GM12878 (cell line): ENCODE results near the gene UBAC2. TPM values are rescaled to one million over a fixed set of nuclear protein-coding genes. Genes with fewer than 3 reads are reported as not detected.

Source experiments
- KAT2A ChIP-seq: conservative IDR thresholded peaks from 2 replicates; pipeline ENCODE4 v1.6.1; 2011; ENCODE audit warnings: low read depth, low read length; ENCODE audit not compliant: control insufficient read depth
- MTA3 ChIP-seq: IDR thresholded peaks from 2 replicates; pipeline ENCODE4 v1.6.1; 2012; ENCODE audit warnings: low read length, inconsistent platforms, borderline replicate concordance
- MYC ChIP-seq: IDR thresholded peaks from 2 replicates; pipeline ENCODE4 v1.6.1; 2011; ENCODE audit warnings: mild to moderate bottlenecking, low read length, moderate library complexity, inconsistent platforms; ENCODE audit not compliant: insufficient read depth, insufficient replicate concordance, insufficient read length, severe bottlenecking
- RAD21 ChIP-seq: IDR thresholded peaks from 2 replicates; pipeline ENCODE4 v1.6.1; 2011; ENCODE audit warnings: mild to moderate bottlenecking, low read depth, low read length, moderate library complexity; ENCODE audit not compliant: insufficient read depth
- RUNX3 ChIP-seq: IDR thresholded peaks from 2 replicates; pipeline ENCODE4 v1.6.1; 2012; ENCODE audit warnings: low read length, inconsistent platforms
- SMAD5 ChIP-seq: IDR thresholded peaks from 2 replicates; pipeline ENCODE4 v1.6.1; 2016; ENCODE audit warnings: antibody characterized with exemption, low read depth
- SUZ12 ChIP-seq: fragments of 200-600 bp; sonication (generic); IDR thresholded peaks from one replicate; pipeline ENCODE4 v1.6.1; 2018; ENCODE audit warnings: antibody characterized with exemption, mild to moderate bottlenecking; ENCODE audit not compliant: unreplicated experiment
- TCF3 ChIP-seq: IDR thresholded peaks from 2 replicates; pipeline ENCODE4 v1.6.1; 2012; ENCODE audit warnings: low read depth, mild to moderate bottlenecking, low read length, borderline replicate concordance; ENCODE audit not compliant: insufficient read depth
- ZNF217 ChIP-seq: fragments of 450-650 bp; IDR thresholded peaks from 2 replicates; pipeline ENCODE4 v1.6.1; 2017; ENCODE audit warnings: antibody characterized with exemption, mild to moderate bottlenecking
- ZNF622 ChIP-seq: fragments of 450-650 bp; IDR thresholded peaks from 2 replicates; pipeline ENCODE4 v1.6.1; 2017; ENCODE audit warnings: mild to moderate bottlenecking, inconsistent platforms
- polyA plus RNA-seq, 11 experiments: library from polyadenylated mRNA; depleted of rRNA in 4 of 11; unstranded in 6 of 11; stranded (reverse) in 5 of 11; fragments of >200 nt; fragmentation: Nextera tagmentation in 4 of 11; fragmentation: Illumina TruSeq in 1 of 11; extraction: Ambion mirVana in 4 of 11; extraction: Trizol in 1 of 11; gene quantifications; 1 replicate in 1 of 11; 2 replicates in 10 of 11; pipeline versions ENCODE4 v1.2.1 to v1.2.3, GENCODE V29; 2011 to 2016; ENCODE audit warnings: inconsistent platforms in 2 of 11, missing spikeins in 2 of 11, low read depth in 1 of 11
- total RNA-seq, 4 experiments: library from RNA; depleted of rRNA in 3 of 4; stranded (reverse); fragments of >200 nt in 3 of 4; fragmentation: Illumina TruSeq in 1 of 4; extraction: Trizol in 1 of 4; gene quantifications; 2 replicates each; pipeline versions ENCODE4 v1.2.1 to v1.2.3, GENCODE V29; 2013 to 2021
- TF ChIP-seq, protein P1 (sequence below): fragments of 450-650 bp; formaldehyde crosslinking; IDR thresholded peaks from 2 replicates; pipeline ENCODE4 v1.4.0; 2022; ENCODE audit warnings: mild to moderate bottlenecking, moderate library complexity
- TF ChIP-seq, protein P2 (sequence below): fragments of 450-650 bp; IDR thresholded peaks from 2 replicates; pipeline ENCODE4 v1.6.1; 2017; ENCODE audit warnings: mild to moderate bottlenecking, low read depth, inconsistent platforms; ENCODE audit not compliant: poor library complexity, severe bottlenecking
- TF ChIP-seq, protein P3 (sequence below): IDR thresholded peaks from 2 replicates; pipeline ENCODE4 v1.6.1; 2011; ENCODE audit warnings: borderline replicate concordance, low read depth, mild to moderate bottlenecking, moderate library complexity, mixed read lengths, low read length; ENCODE audit not compliant: insufficient read depth; ENCODE audit errors: extremely low read length
- TF ChIP-seq, protein P4 (sequence below): fragments of 450-650 bp; IDR thresholded peaks from 2 replicates; pipeline ENCODE4 v1.6.1; 2018; ENCODE audit warnings: mild to moderate bottlenecking, low read depth, moderate library complexity; ENCODE audit not compliant: partially characterized antibody
- TF ChIP-seq, protein P5 (sequence below): IDR thresholded peaks from 2 replicates; pipeline ENCODE4 v1.6.1; 2012; ENCODE audit warnings: improper control_type of control experiment, low read depth, low read length; ENCODE audit not compliant: insufficient replicate concordance

UBAC2 gene
- total and polyA plus RNA-seq, 10 of the 15 experiments (the other 5 are each of a cell fraction or from before 2014, with no cell fraction given): 3.0 to 54.6 (median 17.4) TPM

DNA sequence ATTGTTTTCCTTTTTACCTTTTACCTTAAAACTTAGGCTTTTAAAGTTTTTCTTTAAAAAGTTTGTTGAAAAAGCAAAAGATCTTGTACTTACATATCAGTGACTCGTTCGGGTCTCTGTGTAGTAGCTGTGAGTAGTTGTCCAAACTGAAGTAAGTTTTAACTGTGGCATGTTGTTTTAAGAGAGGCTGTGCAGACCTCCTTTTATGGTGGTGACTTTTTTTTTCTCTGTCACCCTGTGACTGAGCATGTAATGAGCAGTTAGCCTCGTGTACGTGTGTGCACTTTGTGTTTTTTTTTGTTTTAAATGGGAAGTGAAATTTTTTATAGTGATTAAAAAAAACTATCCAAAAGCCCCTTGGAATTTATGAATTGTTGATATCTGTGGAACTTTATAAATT is 106.6 kb downstream of the UBAC2 start, which contains the start of gene GPR183 (continued):
- TF ChIP-seq, protein P1, sequence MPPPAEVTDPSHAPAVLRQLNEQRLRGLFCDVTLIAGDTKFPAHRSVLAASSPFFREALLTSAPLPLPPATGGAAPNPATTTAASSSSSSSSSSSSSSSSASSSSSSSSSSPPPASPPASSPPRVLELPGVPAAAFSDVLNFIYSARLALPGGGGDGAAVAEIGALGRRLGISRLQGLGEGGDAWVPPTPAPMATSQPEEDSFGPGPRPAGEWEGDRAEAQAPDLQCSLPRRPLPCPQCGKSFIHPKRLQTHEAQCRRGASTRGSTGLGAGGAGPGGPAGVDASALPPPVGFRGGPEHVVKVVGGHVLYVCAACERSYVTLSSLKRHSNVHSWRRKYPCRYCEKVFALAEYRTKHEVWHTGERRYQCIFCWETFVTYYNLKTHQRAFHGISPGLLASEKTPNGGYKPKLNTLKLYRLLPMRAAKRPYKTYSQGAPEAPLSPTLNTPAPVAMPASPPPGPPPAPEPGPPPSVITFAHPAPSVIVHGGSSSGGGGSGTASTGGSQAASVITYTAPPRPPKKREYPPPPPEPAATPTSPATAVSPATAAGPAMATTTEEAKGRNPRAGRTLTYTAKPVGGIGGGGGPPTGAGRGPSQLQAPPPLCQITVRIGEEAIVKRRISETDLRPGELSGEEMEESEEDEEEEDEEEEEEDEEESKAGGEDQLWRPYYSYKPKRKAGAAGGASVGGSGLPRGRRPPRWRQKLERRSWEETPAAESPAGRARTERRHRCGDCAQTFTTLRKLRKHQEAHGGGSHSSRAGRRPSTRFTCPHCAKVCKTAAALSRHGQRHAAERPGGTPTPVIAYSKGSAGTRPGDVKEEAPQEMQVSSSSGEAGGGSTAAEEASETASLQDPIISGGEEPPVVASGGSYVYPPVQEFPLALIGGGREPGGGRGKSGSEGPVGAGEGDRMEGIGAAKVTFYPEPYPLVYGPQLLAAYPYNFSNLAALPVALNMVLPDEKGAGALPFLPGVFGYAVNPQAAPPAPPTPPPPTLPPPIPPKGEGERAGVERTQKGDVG (CRISPR knock-in tag): no peak
- TF ChIP-seq, protein P2, sequence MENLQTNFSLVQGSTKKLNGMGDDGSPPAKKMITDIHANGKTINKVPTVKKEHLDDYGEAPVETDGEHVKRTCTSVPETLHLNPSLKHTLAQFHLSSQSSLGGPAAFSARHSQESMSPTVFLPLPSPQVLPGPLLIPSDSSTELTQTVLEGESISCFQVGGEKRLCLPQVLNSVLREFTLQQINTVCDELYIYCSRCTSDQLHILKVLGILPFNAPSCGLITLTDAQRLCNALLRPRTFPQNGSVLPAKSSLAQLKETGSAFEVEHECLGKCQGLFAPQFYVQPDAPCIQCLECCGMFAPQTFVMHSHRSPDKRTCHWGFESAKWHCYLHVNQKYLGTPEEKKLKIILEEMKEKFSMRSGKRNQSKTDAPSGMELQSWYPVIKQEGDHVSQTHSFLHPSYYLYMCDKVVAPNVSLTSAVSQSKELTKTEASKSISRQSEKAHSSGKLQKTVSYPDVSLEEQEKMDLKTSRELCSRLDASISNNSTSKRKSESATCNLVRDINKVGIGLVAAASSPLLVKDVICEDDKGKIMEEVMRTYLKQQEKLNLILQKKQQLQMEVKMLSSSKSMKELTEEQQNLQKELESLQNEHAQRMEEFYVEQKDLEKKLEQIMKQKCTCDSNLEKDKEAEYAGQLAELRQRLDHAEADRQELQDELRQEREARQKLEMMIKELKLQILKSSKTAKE: no peak
- TF ChIP-seq, protein P3, sequence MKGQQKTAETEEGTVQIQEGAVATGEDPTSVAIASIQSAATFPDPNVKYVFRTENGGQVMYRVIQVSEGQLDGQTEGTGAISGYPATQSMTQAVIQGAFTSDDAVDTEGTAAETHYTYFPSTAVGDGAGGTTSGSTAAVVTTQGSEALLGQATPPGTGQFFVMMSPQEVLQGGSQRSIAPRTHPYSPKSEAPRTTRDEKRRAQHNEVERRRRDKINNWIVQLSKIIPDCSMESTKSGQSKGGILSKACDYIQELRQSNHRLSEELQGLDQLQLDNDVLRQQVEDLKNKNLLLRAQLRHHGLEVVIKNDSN: no peak
- TF ChIP-seq ZNF622 (no peak), KAT2A (no peak), RAD21 (peak; percentile 2; the same call in 1 of the 2 replicates), MTA3 (peak; percentile 31; the same call in 1 of the 2 replicates), SMAD5 (peak; percentile 95), SUZ12 (no peak), TCF3 (peak; percentile 36; the same call in 1 of the 2 replicates), MYC (no peak), RUNX3 (peak; percentile 50), ZNF217 (no peak)
- TF ChIP-seq, protein P4, sequence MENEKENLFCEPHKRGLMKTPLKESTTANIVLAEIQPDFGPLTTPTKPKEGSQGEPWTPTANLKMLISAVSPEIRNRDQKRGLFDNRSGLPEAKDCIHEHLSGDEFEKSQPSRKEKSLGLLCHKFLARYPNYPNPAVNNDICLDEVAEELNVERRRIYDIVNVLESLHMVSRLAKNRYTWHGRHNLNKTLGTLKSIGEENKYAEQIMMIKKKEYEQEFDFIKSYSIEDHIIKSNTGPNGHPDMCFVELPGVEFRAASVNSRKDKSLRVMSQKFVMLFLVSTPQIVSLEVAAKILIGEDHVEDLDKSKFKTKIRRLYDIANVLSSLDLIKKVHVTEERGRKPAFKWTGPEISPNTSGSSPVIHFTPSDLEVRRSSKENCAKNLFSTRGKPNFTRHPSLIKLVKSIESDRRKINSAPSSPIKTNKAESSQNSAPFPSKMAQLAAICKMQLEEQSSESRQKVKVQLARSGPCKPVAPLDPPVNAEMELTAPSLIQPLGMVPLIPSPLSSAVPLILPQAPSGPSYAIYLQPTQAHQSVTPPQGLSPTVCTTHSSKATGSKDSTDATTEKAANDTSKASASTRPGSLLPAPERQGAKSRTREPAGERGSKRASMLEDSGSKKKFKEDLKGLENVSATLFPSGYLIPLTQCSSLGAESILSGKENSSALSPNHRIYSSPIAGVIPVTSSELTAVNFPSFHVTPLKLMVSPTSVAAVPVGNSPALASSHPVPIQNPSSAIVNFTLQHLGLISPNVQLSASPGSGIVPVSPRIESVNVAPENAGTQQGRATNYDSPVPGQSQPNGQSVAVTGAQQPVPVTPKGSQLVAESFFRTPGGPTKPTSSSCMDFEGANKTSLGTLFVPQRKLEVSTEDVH: no peak
- TF ChIP-seq, protein P5, sequence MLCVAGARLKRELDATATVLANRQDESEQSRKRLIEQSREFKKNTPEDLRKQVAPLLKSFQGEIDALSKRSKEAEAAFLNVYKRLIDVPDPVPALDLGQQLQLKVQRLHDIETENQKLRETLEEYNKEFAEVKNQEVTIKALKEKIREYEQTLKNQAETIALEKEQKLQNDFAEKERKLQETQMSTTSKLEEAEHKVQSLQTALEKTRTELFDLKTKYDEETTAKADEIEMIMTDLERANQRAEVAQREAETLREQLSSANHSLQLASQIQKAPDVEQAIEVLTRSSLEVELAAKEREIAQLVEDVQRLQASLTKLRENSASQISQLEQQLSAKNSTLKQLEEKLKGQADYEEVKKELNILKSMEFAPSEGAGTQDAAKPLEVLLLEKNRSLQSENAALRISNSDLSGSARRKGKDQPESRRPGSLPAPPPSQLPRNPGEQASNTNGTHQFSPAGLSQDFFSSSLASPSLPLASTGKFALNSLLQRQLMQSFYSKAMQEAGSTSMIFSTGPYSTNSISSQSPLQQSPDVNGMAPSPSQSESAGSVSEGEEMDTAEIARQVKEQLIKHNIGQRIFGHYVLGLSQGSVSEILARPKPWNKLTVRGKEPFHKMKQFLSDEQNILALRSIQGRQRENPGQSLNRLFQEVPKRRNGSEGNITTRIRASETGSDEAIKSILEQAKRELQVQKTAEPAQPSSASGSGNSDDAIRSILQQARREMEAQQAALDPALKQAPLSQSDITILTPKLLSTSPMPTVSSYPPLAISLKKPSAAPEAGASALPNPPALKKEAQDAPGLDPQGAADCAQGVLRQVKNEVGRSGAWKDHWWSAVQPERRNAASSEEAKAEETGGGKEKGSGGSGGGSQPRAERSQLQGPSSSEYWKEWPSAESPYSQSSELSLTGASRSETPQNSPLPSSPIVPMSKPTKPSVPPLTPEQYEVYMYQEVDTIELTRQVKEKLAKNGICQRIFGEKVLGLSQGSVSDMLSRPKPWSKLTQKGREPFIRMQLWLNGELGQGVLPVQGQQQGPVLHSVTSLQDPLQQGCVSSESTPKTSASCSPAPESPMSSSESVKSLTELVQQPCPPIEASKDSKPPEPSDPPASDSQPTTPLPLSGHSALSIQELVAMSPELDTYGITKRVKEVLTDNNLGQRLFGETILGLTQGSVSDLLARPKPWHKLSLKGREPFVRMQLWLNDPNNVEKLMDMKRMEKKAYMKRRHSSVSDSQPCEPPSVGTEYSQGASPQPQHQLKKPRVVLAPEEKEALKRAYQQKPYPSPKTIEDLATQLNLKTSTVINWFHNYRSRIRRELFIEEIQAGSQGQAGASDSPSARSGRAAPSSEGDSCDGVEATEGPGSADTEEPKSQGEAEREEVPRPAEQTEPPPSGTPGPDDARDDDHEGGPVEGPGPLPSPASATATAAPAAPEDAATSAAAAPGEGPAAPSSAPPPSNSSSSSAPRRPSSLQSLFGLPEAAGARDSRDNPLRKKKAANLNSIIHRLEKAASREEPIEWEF: peak; percentile 18
